HCT116 (cell line): ENCODE results near the gene CKLF. TPM values are rescaled to one million over a fixed set of nuclear protein-coding genes. Genes with fewer than 3 reads are reported as not detected.
A peak's percentile ranks its signal among the peaks of the same experiment; 100 is the strongest.

ENCODE experiments used
- ATAC-seq: fragments of 200-7000 bp; cut with Tn5 transposase; 2 replicates; pipeline ENCODE4 v1.9.1; 2020; ENCODE audit warnings: mild to moderate bottlenecking, moderate library complexity
- BruUV-seq: library from RNA; stranded (reverse); fragments of 400-500 nt; replicated peaks from 2 replicates; lab custom pipeline; 2021; lab: Mats Ljungman, UMichigan
- CTCF ChIA-PET: fragments of 300-600 bp; sonication (Branson Sonifier 250); formaldehyde crosslinking; loops from one replicate; lab custom pipeline; 2021; ENCODE audit warnings: antibody characterized with exemption; lab: Charles Lee
- POLR2A ChIA-PET: fragments of 300-600, 350-600 bp; sonication (Branson Sonifier 250); formaldehyde crosslinking; loops from one replicate; lab custom pipeline; 2021; ENCODE audit warnings: antibody characterized with exemption; lab: Charles Lee
- RAD21 ChIA-PET, 2 experiments: fragments of 300-600 bp; sonication (Branson Sonifier 250); formaldehyde crosslinking; loops; one replicate each; lab custom pipeline; 2023; ENCODE audit warnings: low total read pairs in 2 of 2; ENCODE audit not compliant: uncharacterized antibody in 2 of 2, unreplicated experiment in 2 of 2, low non-redundant PET in 1 of 2; lab: Charles Lee
- DNase-seq: peaks from one replicate; pipeline ENCODE4 v3.0.0-alpha.2; 2010; ENCODE audit warnings: low read depth, low spot score
- H2AFZ ChIP-seq: fragments of 200-600 bp; shearing (Covaris generic), sonication (generic); 2 replicates; pipeline ENCODE4 v1.6.1; 2017; ENCODE audit warnings: low read depth, mixed run types, mixed read lengths, antibody characterized with exemption, low read length; ENCODE audit not compliant: poor library complexity, severe bottlenecking
- H3K27ac ChIP-seq: 2 replicates; pipeline ENCODE4 v1.5.1; 2012; ENCODE audit warnings: low read depth, low read length
- H3K27me3 ChIP-seq: fragments of 200-600 bp; sonication (generic); 2 replicates; pipeline ENCODE4 v1.6.1; 2016; ENCODE audit warnings: mixed run types, low read length, mixed read lengths; ENCODE audit not compliant: insufficient read depth
- H3K36me3 ChIP-seq, 2 experiments: fragments of 200-500 bp in 1 of 2; fragments of 200-600 bp in 1 of 2; sonication (Bioruptor generic) in 1 of 2; sonication (generic) in 1 of 2; 2 replicates each; pipeline versions ENCODE4 v1.5.1 to v1.6.1; 2014 to 2016; ENCODE audit warnings: low read length in 2 of 2, inconsistent platforms in 1 of 2, mixed read lengths in 1 of 2, mixed run types in 1 of 2; ENCODE audit not compliant: insufficient read depth in 2 of 2, control insufficient read depth in 1 of 2
- H3K4me1 ChIP-seq, 2 experiments: fragments of 200-600 bp in 1 of 2; sonication (generic) in 1 of 2; 2 replicates each; pipeline versions ENCODE4 v1.5.1 to v1.6.1; 2012 to 2017; ENCODE audit warnings: low read length in 2 of 2, inconsistent platforms in 1 of 2, mild to moderate bottlenecking in 1 of 2, mixed read lengths in 1 of 2, mixed run types in 1 of 2, moderate library complexity in 1 of 2; ENCODE audit not compliant: insufficient read depth in 2 of 2, control insufficient read depth in 1 of 2
- H3K4me2 ChIP-seq: fragments of 200-600 bp; sonication (generic); 2 replicates; pipeline ENCODE4 v1.6.1; 2017; ENCODE audit warnings: mixed run types, low read length, mixed read lengths
- H3K4me3 ChIP-seq, 2 experiments: fragments of 200-600 bp in 1 of 2; sonication (generic) in 1 of 2; replicated peaks in 1 of 2; 2 replicates each; pipeline ENCODE4 v1.5.1; 2011 to 2016; ENCODE audit warnings: low read length in 2 of 2, control low read depth in 1 of 2, low read depth in 1 of 2, mild to moderate bottlenecking in 1 of 2, mixed read lengths in 1 of 2, mixed run types in 1 of 2
- H3K79me2 ChIP-seq: fragments of 200-600 bp; sonication (generic); 2 replicates; pipeline ENCODE4 v1.6.1; 2017; ENCODE audit warnings: mild to moderate bottlenecking, mixed run types, low read length, moderate library complexity, mixed read lengths; ENCODE audit not compliant: insufficient read depth
- H3K9ac ChIP-seq: fragments of 200-600 bp; sonication (generic); 2 replicates; pipeline ENCODE4 v1.6.1; 2016; ENCODE audit warnings: low read length, mixed read lengths
- H3K9me2 ChIP-seq: fragments of 200-600 bp; sonication (generic), shearing (Covaris generic); 2 replicates; pipeline ENCODE4 v1.6.1; 2017; ENCODE audit warnings: mixed run types, mild to moderate bottlenecking, moderate library complexity; ENCODE audit not compliant: insufficient read depth
- H3K9me3 ChIP-seq, 2 experiments: fragments of 200-500 bp in 1 of 2; fragments of 200-600 bp in 1 of 2; sonication (Bioruptor generic) in 1 of 2; sonication (generic) in 1 of 2; 2 replicates each; pipeline ENCODE4 v1.6.1; 2014 to 2017; ENCODE audit warnings: low read length in 2 of 2, mixed read lengths in 2 of 2, inconsistent platforms in 1 of 2, low read depth in 1 of 2, mild to moderate bottlenecking in 1 of 2, mixed run types in 1 of 2, moderate library complexity in 1 of 2; ENCODE audit not compliant: control insufficient read depth in 1 of 2, insufficient read depth in 1 of 2
- H4K20me1 ChIP-seq: fragments of 200-600 bp; sonication (generic), shearing (Covaris generic); 2 replicates; pipeline ENCODE4 v1.6.1; 2017; ENCODE audit warnings: mixed run types, mild to moderate bottlenecking, moderate library complexity; ENCODE audit not compliant: insufficient read depth
- CBX3 ChIP-seq: IDR thresholded peaks from 2 replicates; pipeline ENCODE4 v1.6.1; 2012; ENCODE audit warnings: low read depth
- CEBPB ChIP-seq: IDR thresholded peaks from 2 replicates; pipeline ENCODE4 v1.6.1; 2012; ENCODE audit warnings: low read depth
- EGR1 ChIP-seq: IDR thresholded peaks from 2 replicates; pipeline ENCODE4 v1.6.1; 2012; ENCODE audit warnings: low read depth
- ELF1 ChIP-seq: IDR thresholded peaks from 2 replicates; pipeline ENCODE4 v1.6.1; 2012; ENCODE audit warnings: low read depth, borderline replicate concordance
- EZH2 ChIP-seq: fragments of 200-600 bp; sonication (generic); IDR thresholded peaks from 2 replicates; pipeline ENCODE4 v1.6.1; 2017; ENCODE audit warnings: antibody characterized with exemption, mixed run types
- MAX ChIP-seq: IDR thresholded peaks from 2 replicates; pipeline ENCODE4 v1.6.1; 2012
- POLR2A ChIP-seq: IDR thresholded peaks from 2 replicates; pipeline ENCODE4 v1.7.0; 2011; ENCODE audit warnings: borderline replicate concordance; ENCODE audit not compliant: insufficient read depth, insufficient read length; ENCODE audit errors: extremely low read depth
- POLR2AphosphoS5 ChIP-seq: IDR thresholded peaks from 2 replicates; pipeline ENCODE4 v1.6.1; 2011; ENCODE audit warnings: mild to moderate bottlenecking, low read depth, low read length, moderate library complexity
- RAD21 ChIP-seq: IDR thresholded peaks from 2 replicates; pipeline ENCODE4 v1.6.1; 2012; ENCODE audit warnings: low read depth, mild to moderate bottlenecking
- SIN3A ChIP-seq: IDR thresholded peaks from 2 replicates; pipeline ENCODE4 v1.6.1; 2012; ENCODE audit warnings: low read depth
- SRF ChIP-seq: IDR thresholded peaks from 2 replicates; pipeline ENCODE4 v1.6.1; 2012; ENCODE audit warnings: low read depth
- TCF7L2 ChIP-seq: IDR thresholded peaks from 2 replicates; pipeline ENCODE4 v1.7.0; 2011; ENCODE audit warnings: borderline replicate concordance, inconsistent platforms; ENCODE audit not compliant: insufficient read depth, insufficient read length; ENCODE audit errors: extremely low read depth
- YY1 ChIP-seq: IDR thresholded peaks from 2 replicates; pipeline ENCODE4 v1.6.1; 2011; ENCODE audit warnings: low read length, low read depth, moderate library complexity, mild to moderate bottlenecking; ENCODE audit not compliant: insufficient replicate concordance; ENCODE audit errors: extremely low read depth
- ZBTB33 ChIP-seq: IDR thresholded peaks from 2 replicates; pipeline ENCODE4 v1.6.1; 2011; ENCODE audit warnings: mild to moderate bottlenecking, low read length, moderate library complexity; ENCODE audit not compliant: insufficient replicate concordance; ENCODE audit errors: extremely low read depth
- ZFX ChIP-seq: fragments of 450-650 bp; IDR thresholded peaks from 2 replicates; pipeline ENCODE4 v1.6.1; 2017
- ZNF274 ChIP-seq: fragments of 200-500 bp; sonication (Bioruptor generic); IDR thresholded peaks from 2 replicates; pipeline ENCODE4 v1.6.1; 2014; ENCODE audit warnings: mild to moderate bottlenecking, low read depth, low read length, inconsistent platforms
- intact Hi-C: fragments of 100-400 bp; cut with micrococcal nuclease; formaldehyde crosslinking; loops from 2 replicates; pipeline ENCODE4 v1.10.0; 2022
- total RNA-seq: library from RNA; stranded (reverse); gene quantifications from one replicate; pipeline ENCODE4 v1.2.1, GENCODE V29; 2021; ENCODE audit not compliant: unreplicated experiment
- TF ChIP-seq, protein P1 (sequence below), 3 experiments: fragments of 200-600 bp in 1 of 3; sonication (generic) in 1 of 3; IDR thresholded peaks in 2 of 3; conservative IDR thresholded peaks in 1 of 3; 2 replicates each; pipeline ENCODE4 v1.5.1; 2012 to 2017; ENCODE audit warnings: low read depth in 2 of 3, low read length in 2 of 3, antibody characterized with exemption in 1 of 3, borderline replicate concordance in 1 of 3, control low read depth in 1 of 3, mild to moderate bottlenecking in 1 of 3, mixed read lengths in 1 of 3, mixed run types in 1 of 3, moderate library complexity in 1 of 3; ENCODE audit not compliant: insufficient read depth in 1 of 3
- TF ChIP-seq, protein P2 (sequence below): IDR thresholded peaks from 2 replicates; pipeline ENCODE4 v1.6.1; 2012
- TF ChIP-seq, protein P3 (sequence below): IDR thresholded peaks from 2 replicates; pipeline ENCODE4 v1.6.1; 2012; ENCODE audit warnings: low read depth

Gene CKLF
- total RNA-seq, 1 experiment from 2014 or later: 38.6 TPM

DNA sequence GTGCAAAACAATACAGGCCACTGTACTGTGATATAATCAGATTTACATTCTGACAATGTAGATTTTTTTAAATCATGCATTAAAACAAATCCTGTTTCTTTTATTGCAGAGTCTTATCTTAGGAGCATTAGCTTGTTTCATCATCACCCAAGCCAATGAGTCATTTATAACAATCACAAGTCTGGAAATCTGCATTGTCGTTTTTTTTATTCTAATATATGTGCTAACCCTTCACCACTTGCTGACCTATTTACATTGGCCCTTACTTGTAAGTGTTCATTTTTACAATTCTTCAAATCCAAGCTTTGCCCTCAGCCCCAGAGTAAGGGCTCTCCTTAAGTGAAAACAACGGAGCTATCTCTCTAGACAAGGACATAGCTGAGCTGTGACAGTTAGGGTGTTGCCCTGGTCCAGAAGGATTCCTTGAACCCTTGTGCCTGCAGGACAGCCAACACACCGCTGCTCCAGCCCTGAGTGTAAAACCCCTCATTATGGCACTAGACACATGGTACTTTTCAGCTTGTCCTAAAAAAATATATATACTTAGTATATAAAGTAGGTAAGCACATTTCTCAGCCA, 17.5 kb downstream of the CKLF start:
- Histone ChIP-seq H3K9ac (no peak overlapping the region), H3K36me3 (no peaks in the 10 kb centered on the region; a peak in 1 of 4 replicates), H3K4me1 (peaks cover 0 to 13% of the 10 kb centered on the region in 2 experiments; a peak in 3 of 4 replicates), H4K20me1 (peaks cover 3% of the 10 kb centered on the region; the same call in 1 of the 2 replicates), H3K4me2 (peak overlapping the region; percentile 33; the same call in 1 of the 2 replicates), H3K27me3 (no peaks in the 10 kb centered on the region), H3K9me2 (no peaks in the 10 kb centered on the region), H3K4me3 (no peak overlapping the region), H3K27ac (no peak overlapping the region), H2AFZ (no peak overlapping the region), H3K79me2 (no peaks in the 10 kb centered on the region), H3K9me3 (no peaks in the 10 kb centered on the region)
- POLR2A ChIA-PET: interaction anchor here (1.0 to 1.8 kb wide), 2 partner anchors 8 to 17 kb away, joined by 3 to 8 read pairs; partner anchors contain the start of gene CKLF
- no TSS peak for BruUV-seq
- intact Hi-C loops: no loop called here
- RAD21 ChIA-PET: no interaction called here
- ATAC-seq (peak; percentile 66), DNase-seq (no peak)
- CTCF ChIA-PET: interaction anchor here (0.8 to 1.6 kb wide), 3 partner anchors 38 to 212 kb away, joined by 4 to 5 read pairs (median 4); no protein-coding TSS in a partner anchor
- no peak for TF ChIP-seq POLR2AphosphoS5
- TF ChIP-seq YY1: no peak
- TF ChIP-seq EGR1: no peak
- peak; percentile 68 for TF ChIP-seq CEBPB
- TF ChIP-seq, protein P1, sequence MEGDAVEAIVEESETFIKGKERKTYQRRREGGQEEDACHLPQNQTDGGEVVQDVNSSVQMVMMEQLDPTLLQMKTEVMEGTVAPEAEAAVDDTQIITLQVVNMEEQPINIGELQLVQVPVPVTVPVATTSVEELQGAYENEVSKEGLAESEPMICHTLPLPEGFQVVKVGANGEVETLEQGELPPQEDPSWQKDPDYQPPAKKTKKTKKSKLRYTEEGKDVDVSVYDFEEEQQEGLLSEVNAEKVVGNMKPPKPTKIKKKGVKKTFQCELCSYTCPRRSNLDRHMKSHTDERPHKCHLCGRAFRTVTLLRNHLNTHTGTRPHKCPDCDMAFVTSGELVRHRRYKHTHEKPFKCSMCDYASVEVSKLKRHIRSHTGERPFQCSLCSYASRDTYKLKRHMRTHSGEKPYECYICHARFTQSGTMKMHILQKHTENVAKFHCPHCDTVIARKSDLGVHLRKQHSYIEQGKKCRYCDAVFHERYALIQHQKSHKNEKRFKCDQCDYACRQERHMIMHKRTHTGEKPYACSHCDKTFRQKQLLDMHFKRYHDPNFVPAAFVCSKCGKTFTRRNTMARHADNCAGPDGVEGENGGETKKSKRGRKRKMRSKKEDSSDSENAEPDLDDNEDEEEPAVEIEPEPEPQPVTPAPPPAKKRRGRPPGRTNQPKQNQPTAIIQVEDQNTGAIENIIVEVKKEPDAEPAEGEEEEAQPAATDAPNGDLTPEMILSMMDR (IDR thresholded peaks at IDR 0.05 in 2 of 3, conservative IDR thresholded peaks at IDR 0.05 in 1 of 3; ENCODE audit: borderline replicate concordance in 1 of 3, insufficient read depth in 1 of 3, low read depth in 2 of 3, low read length in 2 of 3): no peak
- no peak for TF ChIP-seq CBX3
- TF ChIP-seq, protein P2, sequence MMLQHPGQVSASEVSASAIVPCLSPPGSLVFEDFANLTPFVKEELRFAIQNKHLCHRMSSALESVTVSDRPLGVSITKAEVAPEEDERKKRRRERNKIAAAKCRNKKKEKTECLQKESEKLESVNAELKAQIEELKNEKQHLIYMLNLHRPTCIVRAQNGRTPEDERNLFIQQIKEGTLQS: peak; percentile 64; the same call in 1 of the 2 replicates
- no peak for TF ChIP-seq POLR2A
- no peak for TF ChIP-seq MAX
- TF ChIP-seq, protein P3, sequence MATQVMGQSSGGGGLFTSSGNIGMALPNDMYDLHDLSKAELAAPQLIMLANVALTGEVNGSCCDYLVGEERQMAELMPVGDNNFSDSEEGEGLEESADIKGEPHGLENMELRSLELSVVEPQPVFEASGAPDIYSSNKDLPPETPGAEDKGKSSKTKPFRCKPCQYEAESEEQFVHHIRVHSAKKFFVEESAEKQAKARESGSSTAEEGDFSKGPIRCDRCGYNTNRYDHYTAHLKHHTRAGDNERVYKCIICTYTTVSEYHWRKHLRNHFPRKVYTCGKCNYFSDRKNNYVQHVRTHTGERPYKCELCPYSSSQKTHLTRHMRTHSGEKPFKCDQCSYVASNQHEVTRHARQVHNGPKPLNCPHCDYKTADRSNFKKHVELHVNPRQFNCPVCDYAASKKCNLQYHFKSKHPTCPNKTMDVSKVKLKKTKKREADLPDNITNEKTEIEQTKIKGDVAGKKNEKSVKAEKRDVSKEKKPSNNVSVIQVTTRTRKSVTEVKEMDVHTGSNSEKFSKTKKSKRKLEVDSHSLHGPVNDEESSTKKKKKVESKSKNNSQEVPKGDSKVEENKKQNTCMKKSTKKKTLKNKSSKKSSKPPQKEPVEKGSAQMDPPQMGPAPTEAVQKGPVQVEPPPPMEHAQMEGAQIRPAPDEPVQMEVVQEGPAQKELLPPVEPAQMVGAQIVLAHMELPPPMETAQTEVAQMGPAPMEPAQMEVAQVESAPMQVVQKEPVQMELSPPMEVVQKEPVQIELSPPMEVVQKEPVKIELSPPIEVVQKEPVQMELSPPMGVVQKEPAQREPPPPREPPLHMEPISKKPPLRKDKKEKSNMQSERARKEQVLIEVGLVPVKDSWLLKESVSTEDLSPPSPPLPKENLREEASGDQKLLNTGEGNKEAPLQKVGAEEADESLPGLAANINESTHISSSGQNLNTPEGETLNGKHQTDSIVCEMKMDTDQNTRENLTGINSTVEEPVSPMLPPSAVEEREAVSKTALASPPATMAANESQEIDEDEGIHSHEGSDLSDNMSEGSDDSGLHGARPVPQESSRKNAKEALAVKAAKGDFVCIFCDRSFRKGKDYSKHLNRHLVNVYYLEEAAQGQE: no peak
- no peak for TF ChIP-seq ZNF274
- no peak for TF ChIP-seq RAD21
- TF ChIP-seq ELF1: no peak
- TF ChIP-seq ZBTB33: no peak
- no peak for TF ChIP-seq SIN3A
- no peak for TF ChIP-seq EZH2
- TF ChIP-seq TCF7L2: no peak
- no peak for TF ChIP-seq ZFX
- TF ChIP-seq SRF: no peak
